Mononuclear cell (primary cell): ENCODE measurements around the gene SDHC. TPM values are rescaled to one million over a fixed set of nuclear protein-coding genes. Genes with fewer than 3 reads are reported as not detected.
"Not testable (repeated sequence)": the region's sequence is repeated elsewhere in the genome, so short reads cannot be mapped to it uniquely, and the experiment has no call there.

Experiments used
- H3K27me3 ChIP-seq: 2 replicates; pipeline ENCODE4 v1.6.0; 2011; ENCODE audit warnings: low read length, control low read depth; ENCODE audit not compliant: insufficient read depth
- H3K4me1 ChIP-seq: 2 replicates; pipeline ENCODE4 v1.5.1; 2011; ENCODE audit warnings: mild to moderate bottlenecking, low read length, control low read depth; ENCODE audit not compliant: insufficient read depth
- H3K4me3 ChIP-seq: 2 replicates; pipeline ENCODE4 v1.5.1; 2011; ENCODE audit warnings: mild to moderate bottlenecking, low read length, moderate library complexity
- H3K9me3 ChIP-seq: 2 replicates; pipeline ENCODE4 v1.5.1; 2011; ENCODE audit warnings: low read depth, mild to moderate bottlenecking, control low read depth, low read length
- total RNA-seq: library from RNA; depleted of rRNA; stranded (reverse); fragments of >200 nt; gene quantifications from one replicate; pipeline ENCODE4 v1.2.3, GENCODE V29; 2012

SDHC gene
- total RNA-seq, 1 donor: 22.7 TPM

- Histone ChIP-seq H3K9me3 (no peaks in the 10 kb centered on the region), H3K4me1 (peaks cover 40% of the 10 kb centered on the region), H3K4me3 (no peak overlapping the region)
Measured at GRCh38 chr1:161300478-161300877, 13.7 kb upstream of the SDHC start.

GRCh38 chr1:161304927-161305866 lies 9.0 kb upstream of the SDHC start:
- H3K4me3 ChIP-seq: peak overlapping the region; percentile 67
- peaks cover 32% of the 10 kb centered on the region for H3K4me1 ChIP-seq
- no peaks in the 10 kb centered on the region for H3K27me3 ChIP-seq
- no peaks in the 10 kb centered on the region for H3K9me3 ChIP-seq

More at GRCh38 chr1:161300478-161300877, 13.7 kb upstream of the SDHC start:
- H3K27me3 ChIP-seq: no peaks in the 10 kb centered on the region

DNA sequence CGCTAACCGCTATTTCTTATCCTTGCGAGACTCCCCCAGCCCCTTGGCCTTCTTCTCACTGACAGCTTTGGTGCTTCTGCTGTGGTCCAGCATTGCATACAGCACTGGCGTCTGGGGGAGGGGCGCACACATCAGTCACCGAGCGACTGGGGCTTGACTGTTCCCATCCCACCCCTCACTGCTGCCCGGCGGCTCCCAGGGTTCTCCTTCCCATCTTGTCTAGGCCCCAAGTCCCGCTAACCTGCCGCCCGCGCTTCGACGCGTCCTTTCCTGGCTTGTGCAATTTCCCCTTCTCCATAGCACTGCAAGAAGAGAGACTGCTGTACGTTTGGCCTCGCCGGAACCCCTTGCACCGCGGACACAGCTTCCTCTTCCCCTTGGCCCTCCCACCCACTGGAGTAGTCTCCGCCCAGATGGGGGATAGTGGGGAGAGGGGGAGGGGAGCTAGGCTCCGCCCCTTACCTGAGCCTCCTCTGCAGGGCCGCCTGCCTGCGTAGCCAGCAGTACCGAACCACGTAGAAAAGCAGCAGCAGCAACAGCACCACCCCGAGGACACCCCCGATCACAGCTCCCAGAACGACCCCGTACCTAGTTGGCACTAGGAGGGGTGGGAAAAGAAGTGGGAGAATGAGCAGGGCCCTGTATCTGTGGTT lies 8.2 kb upstream of the SDHC start:
- H3K4me3 ChIP-seq: peak overlapping the region; percentile 67
- H3K27me3 ChIP-seq: no peaks in the 10 kb centered on the region
- no peaks in the 10 kb centered on the region for H3K9me3 ChIP-seq
- H3K4me1 ChIP-seq: peaks cover 32% of the 10 kb centered on the region

DNA sequence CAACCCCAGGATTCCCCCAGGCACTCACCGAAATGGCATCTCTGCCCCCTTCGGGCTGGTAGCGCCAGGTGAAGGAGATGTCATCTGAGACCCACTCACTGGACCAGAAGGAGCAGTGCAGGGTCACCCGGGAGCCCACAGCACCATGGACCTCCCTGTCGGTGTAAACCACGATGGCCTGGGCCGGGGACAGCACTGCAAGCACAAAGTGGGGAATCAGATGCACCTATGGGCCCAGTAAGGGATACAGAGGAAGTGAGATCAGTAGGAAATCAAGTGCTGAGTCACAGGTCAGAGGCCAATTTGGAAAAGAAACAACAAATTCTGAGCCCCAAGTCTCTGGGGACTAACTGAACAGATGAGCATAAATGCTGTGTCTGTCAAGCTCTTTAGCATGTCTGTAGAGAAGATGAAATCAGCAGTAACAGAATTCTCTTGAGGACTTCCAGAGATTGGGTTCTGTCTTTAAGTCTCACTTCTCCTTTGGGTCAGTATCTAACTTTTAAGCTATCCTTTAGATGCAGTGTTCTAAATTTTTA lies 6.9 kb upstream of the SDHC start:
- no peak overlapping the region for H3K4me3 ChIP-seq
- H3K27me3 ChIP-seq: no peaks in the 10 kb centered on the region
- H3K9me3 ChIP-seq: no peaks in the 10 kb centered on the region
- H3K4me1 ChIP-seq: peaks cover 32% of the 10 kb centered on the region

- no peaks in the 10 kb centered on the region for H3K27me3 ChIP-seq
- peaks cover 32% of the 10 kb centered on the region for H3K4me1 ChIP-seq
- no peak overlapping the region for H3K4me3 ChIP-seq
- H3K9me3 ChIP-seq: no peaks in the 10 kb centered on the region
Measured at GRCh38 chr1:161307892-161308638, 6.1 kb upstream of the SDHC start.

- Histone ChIP-seq H3K4me3 (no peak within 1 kb of the TSS), H3K27me3 (no peaks in the 10 kb centered on the region), H3K9me3 (no peaks in the 10 kb centered on the region), H3K4me1 (peaks cover 30% of the 10 kb centered on the region)
Measured at GRCh38 chr1:161309868-161310267, 4.3 kb upstream of the SDHC start, which contains the start of gene MPZ. Gene MPZ (minus strand): TSS chr1:161309968. CDS start chr1:161309905, 63 bp downstream.

DNA sequence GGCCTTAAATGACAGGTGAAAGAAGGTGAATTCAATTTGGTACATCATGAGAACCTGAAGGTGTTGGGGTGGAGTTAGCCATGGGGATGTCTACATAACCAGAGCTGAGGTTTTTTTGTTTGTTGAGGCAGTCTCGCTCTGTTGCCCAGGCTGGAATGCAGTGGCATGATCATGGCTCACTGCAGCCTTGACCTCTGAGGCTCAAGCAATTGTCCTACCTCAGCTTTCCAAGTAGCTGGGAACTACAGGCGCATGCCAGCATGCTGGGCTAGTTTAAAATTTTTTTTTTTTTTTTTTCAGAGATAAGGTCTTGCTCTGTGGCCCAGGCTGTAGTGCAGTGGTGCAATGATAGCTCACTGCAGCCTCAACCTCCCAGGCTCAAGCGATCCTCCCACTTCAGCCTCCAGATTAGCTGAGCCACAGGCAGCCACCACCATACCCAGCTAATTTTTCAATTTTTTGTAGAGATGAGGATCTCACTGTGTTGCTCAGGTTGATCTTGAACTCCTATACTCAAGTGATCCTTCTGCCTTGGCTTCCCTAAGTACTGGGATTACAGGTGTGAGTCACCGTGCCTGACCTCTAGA lies 2.5 kb upstream of the SDHC start:
- Histone ChIP-seq H3K9me3 (no peaks in the 10 kb centered on the region), H3K4me1 (peaks cover 21% of the 10 kb centered on the region), H3K4me3 (no peak overlapping the region), H3K27me3 (no peaks in the 10 kb centered on the region)

- Histone ChIP-seq H3K9me3 (no peaks in the 10 kb centered on the region), H3K4me3 (peak overlapping the region; percentile 78), H3K27me3 (no peaks in the 10 kb centered on the region), H3K4me1 (peaks cover 13% of the 10 kb centered on the region)
Measured at GRCh38 chr1:161313554-161314200, 504 bp upstream of the SDHC start.

- H3K27me3 ChIP-seq, H3K9me3 ChIP-seq, H3K4me3 ChIP-seq: not testable (repeated sequence)
- H3K4me1 ChIP-seq: peaks cover 13% of the 10 kb centered on the region
Measured at GRCh38 chr1:161315841-161316674, 1.9 kb downstream of the SDHC start.

DNA sequence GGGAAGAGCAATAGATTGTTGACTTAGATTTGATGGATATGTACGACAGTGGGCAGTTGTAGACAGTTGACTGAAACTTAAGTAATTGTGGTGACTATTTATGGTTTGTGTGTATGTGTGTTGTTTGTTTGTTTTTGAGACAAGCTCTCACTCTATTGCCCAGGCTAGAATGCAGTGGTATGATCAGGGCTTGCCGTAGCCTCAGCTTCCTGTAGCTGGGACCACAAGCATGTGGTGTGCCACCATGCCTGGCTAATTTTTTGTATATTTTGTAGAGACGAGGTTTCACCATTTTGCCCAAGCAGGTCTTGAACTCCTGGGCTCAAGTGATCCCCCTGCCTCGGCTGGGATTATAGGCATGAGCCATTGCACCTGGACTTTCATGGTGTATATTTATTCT lies 9.8 kb downstream of the SDHC start:
- H3K4me1 ChIP-seq: no peaks in the 10 kb centered on the region
- H3K27me3 ChIP-seq: no peaks in the 10 kb centered on the region
- no peaks in the 10 kb centered on the region for H3K9me3 ChIP-seq
- H3K4me3 ChIP-seq: no peak overlapping the region

GRCh38 chr1:161330346-161330745 lies 16.2 kb downstream of the SDHC start:
- H3K4me1 ChIP-seq: no peaks in the 10 kb centered on the region
- no peaks in the 10 kb centered on the region for H3K9me3 ChIP-seq
- no peak overlapping the region for H3K4me3 ChIP-seq
- no peaks in the 10 kb centered on the region for H3K27me3 ChIP-seq

- no peaks in the 10 kb centered on the region for H3K9me3 ChIP-seq
- no peak overlapping the region for H3K4me3 ChIP-seq
- no peaks in the 10 kb centered on the region for H3K4me1 ChIP-seq
- H3K27me3 ChIP-seq: no peaks in the 10 kb centered on the region
Measured at GRCh38 chr1:161333166-161333565, 19.0 kb downstream of the SDHC start.

GRCh38 chr1:161335796-161336195 lies 21.6 kb downstream of the SDHC start:
- Histone ChIP-seq H3K27me3 (no peaks in the 10 kb centered on the region), H3K9me3 (no peaks in the 10 kb centered on the region), H3K4me1 (no peaks in the 10 kb centered on the region), H3K4me3 (no peak overlapping the region)
